Measurements from ENCODE around the gene MAP3K13.
A peak's percentile ranks its signal among the peaks of the same experiment; 100 is the strongest.
"Not testable (repeated sequence)": the region's sequence is repeated elsewhere in the genome, so short reads cannot be mapped to it uniquely, and the experiment has no call there.

MAP3K13 gene

DNA sequence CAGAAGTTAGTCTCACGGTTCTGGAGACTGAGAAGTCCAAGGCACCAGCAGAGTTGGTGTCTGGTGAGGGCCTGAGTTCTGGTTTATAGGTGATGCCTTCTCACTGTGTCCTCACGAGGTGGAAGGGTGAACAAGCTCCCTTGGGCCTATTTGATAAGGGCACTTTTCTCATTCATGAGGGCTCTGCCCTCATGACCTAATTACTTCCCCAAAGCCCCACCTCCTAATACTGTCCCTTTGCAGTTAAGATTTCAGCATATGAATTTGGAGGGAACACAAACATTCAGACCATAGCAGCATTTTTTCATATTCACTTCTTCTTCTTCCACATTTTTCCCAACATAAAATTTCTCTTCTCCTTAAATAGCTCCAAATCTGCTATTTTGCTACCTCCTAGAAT is 94.4 kb downstream of the MAP3K13 start:
- DNase-seq, result no peak

DNA sequence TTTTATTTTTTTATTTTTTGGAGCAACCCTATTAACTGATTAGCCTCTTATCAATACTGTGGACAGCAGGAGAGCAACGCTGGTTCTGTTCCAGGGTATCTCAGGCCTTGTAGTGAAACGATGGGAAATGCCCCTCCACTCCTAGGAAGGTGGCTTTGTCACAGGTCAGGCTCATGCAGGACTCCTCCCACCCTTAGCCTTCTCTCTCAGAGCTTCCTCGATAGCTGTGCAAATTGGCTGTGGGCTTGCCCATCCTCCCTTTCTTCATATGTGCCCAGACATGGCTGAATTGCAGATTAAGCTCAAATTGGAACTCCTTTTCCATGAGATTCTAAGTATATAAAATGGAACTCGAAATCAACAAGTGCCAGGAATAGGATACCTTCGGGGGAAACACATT is 97.4 kb downstream of the MAP3K13 start:
- DNase-seq, result no peak

DNA sequence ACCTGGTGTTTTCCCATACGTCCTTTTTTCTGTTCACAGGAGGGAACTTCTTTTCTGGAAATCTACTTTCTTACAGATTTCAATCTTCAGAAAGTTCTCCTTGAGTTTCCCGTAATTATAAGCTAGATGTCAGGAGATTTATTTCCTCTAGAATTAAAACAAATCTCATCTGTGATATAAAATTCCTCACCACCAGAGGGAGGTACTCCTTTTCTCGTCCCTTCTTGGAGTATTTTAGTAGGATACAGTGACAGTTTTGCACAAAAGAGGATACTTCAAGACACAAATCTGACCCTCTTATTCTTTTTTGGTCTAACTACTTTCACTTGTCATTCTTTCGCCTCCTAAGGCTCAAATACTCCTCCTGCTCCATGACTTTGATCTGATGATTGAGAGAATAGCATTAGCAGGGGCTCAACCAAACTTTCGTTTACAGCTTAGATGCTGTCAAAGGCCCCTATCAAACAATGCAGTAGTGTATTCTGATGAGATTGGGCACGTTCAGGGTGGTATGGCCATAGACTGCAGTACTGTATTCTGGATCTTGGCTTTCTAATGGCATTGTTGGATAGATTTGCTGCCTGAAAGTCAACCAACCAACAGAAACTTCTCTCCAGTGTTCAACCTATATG is 97.9 kb downstream of the MAP3K13 start:
- DNase-seq, result peak; percentile 38 to 47 (median 40)

DNA sequence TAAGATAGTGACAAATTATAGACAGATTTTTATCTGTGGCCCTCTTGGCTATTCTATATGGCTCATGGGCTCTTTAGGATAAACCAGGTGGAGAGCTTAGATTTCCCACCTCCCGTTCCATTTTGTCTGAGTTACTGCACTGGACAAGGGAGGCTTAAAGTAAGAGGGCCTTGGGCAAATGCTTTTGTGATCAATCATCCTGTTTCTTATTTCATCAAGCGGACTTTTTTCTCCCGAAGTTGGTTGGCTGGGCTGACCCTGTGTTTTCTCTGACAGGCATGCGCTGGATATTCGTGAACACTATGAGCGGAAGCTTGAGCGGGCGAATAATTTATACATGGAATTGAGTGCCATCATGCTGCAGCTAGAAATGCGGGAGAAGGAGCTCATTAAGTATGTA is 102.5 kb downstream of the MAP3K13 start:
- DNase-seq, result no peak

DNA sequence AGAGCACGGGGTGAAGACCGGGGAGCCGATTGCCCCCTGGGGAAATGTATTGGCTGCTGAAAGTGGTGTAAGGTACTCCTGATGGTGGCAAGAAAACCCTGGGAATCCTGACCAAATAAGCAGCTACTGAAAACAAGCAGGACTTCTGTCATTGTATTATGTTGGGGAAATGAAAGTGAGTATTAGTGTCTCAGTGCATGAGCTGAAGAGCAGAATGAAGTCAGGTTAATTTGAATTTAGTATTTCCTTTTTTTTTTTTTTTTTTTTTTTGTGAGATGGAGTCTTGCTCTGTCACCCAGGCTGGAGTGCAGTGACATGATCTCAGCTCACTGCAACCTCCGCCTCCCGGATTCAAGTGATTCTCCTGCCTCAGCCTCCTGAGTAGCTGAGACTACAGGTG is 103.2 kb downstream of the MAP3K13 start:
- not testable (repeated sequence) for DNase-seq

DNA sequence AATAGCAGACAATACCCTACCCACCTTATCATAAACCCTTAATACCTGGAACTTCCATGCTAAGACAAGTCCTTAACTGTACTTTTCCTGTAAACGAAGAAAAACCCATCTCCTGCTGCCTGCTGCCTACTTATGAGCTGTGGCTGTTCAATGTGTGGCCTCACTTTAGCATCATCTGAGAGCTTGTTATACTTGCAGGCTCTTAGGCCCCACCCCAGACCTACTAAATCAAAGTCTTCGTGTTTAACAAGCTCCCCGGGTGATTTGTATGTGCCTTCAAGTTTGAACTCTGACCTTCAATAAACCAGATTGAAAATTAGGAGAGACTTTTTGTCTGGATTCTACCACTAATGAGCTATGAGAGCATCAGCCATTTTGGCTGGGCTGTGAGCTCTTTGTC is 106.6 kb downstream of the MAP3K13 start:
- DNase-seq, result no peak

DNA sequence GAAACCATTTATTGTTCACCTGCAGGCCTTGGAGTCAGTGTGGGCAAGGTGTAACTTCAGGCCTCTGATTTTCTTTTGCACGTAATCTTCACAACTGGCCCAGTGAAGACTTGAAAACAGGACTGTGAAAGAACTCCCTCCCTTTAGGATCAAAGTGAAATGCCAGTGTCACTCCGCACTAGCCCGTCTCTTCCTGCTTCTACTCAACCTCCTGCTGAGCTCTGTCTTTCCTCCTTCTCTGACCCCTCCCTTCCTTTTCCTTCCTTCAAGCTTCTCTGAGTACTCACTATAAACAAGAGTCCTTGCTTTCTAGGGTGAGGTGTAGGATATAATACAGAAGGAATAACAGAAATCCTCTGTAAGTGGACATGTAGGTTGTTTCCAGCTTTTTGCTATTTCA is 107.4 kb downstream of the MAP3K13 start:
- no peak for DNase-seq

DNA sequence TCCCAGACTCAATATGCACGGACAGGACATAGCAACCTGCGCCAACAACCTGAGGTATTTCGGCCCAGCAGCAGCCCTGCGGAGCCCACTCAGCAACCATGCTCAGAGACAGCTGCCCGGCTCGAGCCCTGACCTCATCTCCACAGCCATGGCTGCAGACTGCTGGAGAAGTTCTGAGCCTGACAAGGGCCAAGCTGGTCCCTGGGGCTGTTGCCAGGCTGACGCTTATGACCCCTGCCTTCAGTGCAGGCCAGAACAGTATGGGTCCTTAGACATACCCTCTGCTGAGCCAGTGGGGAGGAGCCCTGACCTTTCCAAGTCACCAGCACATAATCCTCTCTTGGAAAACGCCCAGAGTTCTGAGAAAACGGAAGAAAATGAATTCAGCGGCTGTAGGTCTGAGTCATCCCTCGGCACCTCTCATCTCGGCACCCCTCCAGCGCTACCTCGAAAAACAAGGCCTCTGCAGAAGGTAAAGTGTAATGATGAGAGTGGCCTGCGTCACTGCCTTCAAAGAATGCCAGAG is 110.4 kb downstream of the MAP3K13 start:
- no peak for DNase-seq

DNA sequence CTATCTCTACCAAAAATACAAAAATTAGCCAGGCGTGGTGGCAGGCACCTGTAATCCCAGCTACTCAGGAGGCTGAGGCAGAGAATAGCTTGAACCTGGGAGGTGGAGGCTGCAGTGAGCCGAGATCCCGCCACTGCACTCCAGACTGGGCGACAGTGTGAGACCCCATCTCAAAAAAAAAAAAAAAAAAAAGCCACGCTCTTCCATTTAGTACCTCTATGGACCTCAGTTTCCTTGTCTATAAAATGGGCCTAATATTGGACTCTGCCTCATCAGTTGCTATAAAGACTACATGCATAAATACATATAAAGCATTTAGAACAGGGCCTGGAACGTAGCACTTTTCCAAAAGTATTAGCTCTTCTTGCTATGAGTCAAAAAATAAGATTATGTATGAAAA is 112.0 kb downstream of the MAP3K13 start:
- DNase-seq, result not testable (repeated sequence)

DNA sequence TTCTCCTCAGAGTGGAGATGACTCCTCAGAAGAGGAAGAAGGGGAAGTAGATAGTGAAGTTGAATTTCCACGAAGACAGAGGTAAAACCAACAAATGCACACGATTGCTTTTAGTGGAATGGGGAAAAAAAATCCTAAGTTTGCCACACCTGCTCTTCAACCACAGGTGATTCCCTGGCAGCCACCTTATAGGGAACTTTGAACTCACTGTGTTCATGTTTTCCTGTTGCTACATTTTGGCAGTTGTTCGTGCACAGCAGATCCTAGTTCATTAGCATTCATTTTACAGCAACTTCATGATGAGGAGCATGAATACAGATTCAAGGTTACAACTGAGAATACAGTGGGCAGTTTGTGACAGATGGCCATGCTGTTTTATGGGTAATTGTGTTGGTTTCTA is 114.4 kb downstream of the MAP3K13 start:
- DNase-seq, result no peak

DNA sequence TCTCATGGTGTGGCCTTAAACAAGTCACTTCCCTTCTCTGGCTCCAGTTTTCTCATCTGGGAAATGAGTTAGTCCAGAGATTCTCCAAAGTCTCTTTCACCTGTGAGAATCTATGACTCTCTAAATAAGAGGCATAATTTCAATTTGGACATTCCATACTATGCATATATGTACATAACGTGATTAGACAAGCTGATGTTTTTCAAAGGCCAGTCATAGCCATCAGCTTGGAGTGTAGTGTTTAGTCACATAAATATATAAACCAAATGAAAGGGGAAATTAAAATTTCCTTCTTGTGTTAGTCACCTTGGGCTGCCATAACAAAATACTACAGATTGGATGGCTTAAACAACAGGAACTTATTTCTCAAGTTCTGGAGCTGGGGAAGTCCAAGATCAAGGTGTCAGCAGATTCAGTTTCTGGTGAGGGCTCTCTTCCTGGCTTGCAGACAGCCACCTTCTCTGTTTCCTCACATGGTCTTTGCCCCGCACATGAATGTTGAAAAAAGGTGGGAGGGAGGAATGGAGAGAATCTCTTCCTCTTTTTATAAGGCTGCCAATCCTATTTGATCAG is 116.5 kb downstream of the MAP3K13 start:
- DNase-seq, result peak; percentile 36 to 75 (median 70)

DNA sequence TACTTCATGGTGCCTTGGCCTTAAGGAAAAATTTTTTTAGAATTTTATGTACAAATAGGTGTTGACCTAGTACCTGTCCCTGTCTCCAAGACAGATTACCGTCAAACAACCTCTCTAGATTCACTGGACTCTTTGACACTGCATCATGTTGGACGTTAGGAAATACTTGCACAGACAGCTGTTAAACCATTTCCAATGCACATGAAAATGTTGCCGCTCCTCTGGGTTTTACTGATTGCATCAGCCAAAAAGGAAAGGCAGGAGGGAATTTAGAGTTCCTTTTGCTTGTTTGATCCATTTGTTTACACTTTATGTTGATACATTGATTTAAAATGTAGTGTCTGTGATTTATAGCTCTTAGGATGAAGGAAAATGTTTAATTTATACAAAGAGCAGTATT is 121.4 kb downstream of the MAP3K13 start:
- no peak for DNase-seq

DNA sequence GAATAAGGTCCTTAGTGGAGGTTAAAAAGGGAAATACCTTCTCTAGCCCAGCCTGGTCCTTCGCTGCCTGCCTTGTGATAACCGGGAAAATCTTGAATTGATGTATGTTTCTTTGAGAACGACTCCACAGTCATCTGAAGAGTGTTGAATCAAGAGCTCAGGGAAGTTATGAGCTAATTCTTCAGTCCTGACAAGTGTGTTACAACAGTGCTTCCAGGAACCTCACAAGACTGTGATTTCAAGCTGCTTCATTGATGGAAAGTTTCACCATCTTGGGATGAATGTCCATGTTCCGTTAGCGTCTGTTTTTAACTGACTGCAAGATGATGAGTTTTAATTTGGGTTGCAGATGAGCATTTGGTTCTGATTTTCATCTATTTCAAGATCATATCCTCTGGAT is 123.5 kb downstream of the MAP3K13 start:
- DNase-seq, result no peak

DNA sequence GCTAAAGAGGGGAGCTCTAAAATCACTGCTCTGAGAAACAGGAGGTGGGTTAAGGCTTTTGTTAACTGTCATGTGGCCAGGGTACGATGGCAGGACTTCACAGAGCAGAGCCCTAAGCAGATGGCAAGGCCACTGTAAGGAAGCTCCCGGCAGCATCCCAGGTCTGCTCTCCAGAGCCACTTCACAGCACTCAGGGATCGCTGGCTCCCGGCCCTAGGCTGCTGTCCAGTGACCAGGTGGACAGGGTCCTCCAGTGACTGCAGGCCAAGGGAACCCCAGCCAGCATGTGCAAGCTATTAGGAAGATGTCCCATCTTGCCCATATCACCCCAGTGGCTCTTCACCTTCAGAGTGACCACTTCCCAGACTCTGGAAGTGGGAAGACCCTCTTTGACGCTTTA is 125.5 kb downstream of the MAP3K13 start:
- DNase-seq, result no peak

DNA sequence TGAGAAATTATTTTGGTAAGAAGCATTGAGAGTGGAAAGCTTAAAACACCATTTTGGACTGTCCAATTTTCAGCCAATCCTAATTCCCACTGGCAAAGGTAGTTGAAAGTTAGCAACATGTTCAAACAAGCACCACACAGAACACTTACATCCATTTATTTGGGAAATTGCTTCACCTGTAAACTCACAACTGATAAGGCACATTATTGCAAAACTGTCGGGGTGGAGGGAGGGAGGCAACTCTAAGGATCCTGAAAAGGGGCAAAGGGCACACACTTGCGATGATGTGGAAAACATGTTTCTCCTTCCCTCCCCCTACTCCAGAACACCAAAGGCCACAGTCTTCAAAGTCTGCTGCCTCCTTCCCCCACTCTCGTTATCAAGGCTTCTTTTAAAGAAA is 126.5 kb downstream of the MAP3K13 start:
- DNase-seq, result no peak

DNA sequence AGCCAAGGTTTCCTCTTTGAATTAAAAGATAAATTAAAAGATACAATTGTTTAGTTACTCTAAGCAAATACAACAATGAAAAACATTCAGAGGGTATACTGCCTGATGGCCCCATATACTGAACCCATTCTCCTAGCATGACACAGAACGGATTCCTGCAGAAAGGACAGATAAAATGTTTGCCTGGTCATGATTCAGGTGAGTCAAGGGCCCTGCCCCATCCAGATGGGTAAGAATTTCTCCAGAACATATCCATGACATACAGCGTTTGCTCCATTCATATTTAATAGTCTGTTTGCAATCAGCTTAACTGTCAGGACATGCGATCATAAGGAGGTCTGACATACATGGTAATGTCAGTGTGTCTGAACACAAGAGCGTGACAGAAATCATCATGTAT is 127.3 kb downstream of the MAP3K13 start:
- no peak for DNase-seq

DNA sequence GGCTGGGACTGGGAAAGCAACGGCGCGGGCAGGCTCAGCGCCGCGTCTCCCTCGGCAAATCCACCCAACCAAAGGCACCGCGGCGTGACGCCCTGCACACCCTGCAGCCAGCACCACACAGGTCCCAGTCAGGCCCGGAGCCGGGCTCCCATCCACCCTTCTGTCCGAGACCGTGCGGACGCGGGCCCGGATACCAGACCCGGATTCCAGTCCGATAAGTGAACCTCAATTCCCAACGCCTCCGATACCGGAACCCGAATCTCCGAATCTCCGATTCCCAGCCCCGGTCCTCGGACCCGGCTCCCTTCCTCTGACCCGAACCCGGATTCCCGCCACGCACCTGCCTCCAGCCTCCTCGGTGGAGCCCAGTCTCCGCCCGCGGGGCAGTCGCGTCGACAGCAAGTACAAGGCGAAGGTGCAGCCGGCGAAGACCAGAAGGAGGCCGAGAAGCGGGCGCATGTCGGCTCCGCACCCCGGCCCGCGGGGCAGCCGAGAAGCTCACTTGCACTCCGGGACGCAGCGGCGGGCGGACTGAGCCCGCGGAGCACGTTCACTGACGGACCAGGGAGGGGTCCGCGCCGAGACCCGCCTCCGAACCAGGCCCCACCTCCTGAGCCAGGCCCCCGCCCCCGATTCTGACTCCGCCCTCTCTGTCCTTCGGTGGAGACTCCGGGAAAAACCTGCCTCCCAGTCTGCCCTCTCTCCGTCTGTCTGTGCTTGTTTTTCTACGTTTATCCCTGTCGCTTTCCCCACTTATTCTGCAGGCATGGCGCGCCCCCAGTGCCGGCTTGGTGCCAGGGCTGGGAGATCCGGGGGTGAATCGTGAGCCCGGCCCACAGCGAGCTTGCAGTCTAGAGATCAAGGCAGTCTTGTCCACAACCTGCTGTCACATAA is 135.8 kb downstream of the MAP3K13 start, which contains the start of gene TMEM41A:
Gene TMEM41A, minus strand, starts transcription at position 533 of the 894 bp plus-strand sequence. Its CDS starts 74 bp downstream, at position 459.
- DNase-seq, result peak; percentile 94 to 98 (median 97)

DNA sequence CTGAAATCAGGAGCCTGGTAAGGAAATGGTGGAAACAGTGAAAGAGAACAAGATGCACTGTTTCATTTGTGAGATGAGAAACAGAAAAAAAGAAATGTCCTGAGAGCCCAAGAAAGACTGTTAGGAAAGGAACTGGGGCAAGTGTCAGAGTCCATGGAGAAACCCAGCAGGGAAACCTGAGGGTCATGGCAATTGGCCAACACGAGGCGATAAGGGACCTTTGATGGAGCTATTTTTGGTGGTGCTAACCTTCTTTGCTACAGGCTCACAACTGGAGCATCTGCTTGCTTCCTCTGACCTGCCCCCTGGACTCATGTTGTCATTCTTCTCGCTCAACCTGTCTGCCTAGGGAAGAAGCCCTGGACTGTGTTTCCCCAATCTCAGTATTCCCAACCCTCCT is 140.1 kb downstream of the MAP3K13 start:
- no peak for DNase-seq

DNA sequence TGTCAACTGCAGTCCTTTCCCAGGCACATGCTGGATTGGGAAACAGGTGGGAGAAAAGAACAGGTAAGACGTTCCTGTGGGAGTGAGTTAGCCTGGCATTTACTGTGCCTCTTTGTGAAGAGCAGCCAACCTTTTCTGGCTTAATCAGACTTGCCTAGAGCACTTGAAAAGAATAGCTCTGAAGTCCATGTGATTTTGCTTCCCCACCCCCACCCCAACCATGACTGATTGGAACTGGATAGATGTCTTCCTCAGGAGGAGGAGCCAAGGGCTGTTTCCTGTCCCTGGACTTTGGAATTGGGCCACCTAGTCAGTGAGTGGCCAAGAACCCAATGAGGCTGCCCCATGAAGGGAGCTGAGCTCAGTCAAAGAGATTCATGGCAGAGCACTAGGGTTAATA is 140.6 kb downstream of the MAP3K13 start:
- no peak for DNase-seq

DNA sequence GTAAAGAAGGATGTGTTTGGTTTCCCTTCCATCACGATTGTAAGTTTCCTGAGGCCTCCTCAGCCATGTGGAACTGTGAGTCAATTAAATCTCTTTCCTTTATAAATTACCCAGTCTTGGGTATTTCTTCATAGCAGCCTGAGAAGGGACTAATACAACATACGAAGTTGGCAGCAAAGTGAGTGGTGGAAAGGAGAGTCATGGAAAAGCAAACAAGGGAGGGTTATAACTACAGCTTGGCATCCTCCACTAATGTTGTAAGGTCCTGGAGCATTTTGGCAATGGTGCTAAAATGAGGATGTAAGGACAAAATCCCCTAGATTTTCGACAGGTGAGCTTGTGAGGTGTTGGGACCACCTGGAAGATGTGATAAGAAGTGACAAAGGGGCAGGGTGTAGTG is 141.7 kb downstream of the MAP3K13 start:
- no peak for DNase-seq

DNA sequence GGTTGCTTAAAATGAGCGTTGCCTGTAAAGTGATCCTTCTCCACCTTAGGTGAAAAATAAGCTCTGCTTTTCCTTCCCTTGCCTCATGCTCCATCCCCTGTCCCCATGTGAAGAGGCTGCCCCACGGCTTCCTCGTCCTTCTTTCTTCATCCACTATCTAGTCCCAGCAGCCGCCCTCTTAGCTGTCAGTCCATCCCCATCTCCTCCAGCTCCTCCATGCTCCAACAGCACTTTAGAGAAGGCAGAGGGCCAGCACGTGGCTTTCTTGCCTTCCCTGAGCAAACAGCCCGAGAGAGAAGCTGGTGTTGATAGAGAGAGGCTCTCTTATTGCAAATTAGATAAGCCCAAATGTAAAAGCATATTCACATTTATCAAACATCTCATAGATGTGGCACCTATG is 144.9 kb downstream of the MAP3K13 start:
- DNase-seq, result no peak

DNA sequence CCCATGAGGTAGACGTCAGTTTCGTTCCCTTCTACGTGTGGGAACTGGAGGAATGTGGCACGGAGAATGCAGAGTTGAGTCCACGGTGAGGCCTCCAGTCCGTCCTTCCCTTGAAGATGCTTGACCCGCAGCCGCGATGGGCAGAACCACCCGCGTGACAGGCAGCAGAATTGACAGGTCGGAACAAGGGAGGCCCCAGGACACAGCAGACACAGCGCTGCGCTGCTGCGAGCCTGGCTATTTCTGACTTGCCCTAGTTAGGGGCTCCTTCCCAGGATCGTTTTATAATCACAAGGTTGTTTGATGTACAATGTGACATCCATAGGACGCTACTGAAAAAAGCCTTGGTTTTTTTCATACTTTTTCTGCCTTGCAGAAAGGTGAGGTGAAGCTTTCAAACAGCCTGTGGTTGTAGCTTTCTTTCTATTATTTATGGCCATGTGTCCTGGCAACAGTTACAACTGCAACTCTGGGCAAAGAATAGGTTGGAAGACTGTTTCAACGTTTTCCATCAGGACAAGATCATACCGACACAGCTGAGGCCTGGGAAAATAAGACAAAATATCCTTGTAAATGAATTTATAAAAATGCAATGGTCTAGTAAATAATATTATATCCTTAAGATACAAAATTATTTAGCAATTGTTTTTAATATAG is 145.5 kb downstream of the MAP3K13 start:
- DNase-seq, result no peak

DNA sequence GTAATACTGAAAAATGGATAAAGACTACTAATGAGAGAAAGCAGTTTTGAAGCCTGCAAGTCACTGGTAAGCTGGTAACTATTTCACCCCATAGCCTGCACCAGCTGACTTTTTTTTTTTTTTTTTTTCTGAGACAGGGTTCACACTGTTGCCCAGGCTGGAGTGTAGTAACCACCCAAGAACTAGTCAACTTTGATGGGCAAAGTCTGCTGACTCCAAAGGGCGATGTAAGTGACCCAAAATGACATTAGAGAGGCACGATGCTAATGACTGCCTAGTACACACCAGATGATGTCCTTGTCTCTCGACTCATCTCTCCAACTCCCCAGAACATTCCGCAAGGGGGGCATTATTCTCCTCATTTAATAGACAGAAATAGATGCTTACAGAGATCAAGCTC is 148.8 kb downstream of the MAP3K13 start:
- DNase-seq, result no peak
